Stomach (tissue), 4 donors: ENCODE measurements around the gene C11orf98.
"Not testable (repeated sequence)": the region's sequence is repeated elsewhere in the genome, so short reads cannot be mapped to it uniquely, and the experiment has no call there.

ENCODE experiments used
- CTCF ChIP-seq, 7 experiments: fragments of 450-650 bp in 4 of 7; fragments of 200-600 bp in 3 of 7; sonication (generic) in 3 of 7; IDR thresholded peaks; one replicate each; pipeline ENCODE4 v1.5.1; 2016 to 2019; ENCODE audit warnings: antibody characterized with exemption in 7 of 7, control low read depth in 2 of 7, mild to moderate bottlenecking in 1 of 7
- EP300 ChIP-seq: sonication (generic); formaldehyde crosslinking; IDR thresholded peaks from one replicate; pipeline ENCODE4 v1.6.1; 2017; ENCODE audit warnings: antibody characterized with exemption
- POLR2A ChIP-seq, 4 donors: fragments of 450-650 bp; IDR thresholded peaks; one replicate each; pipeline ENCODE4 v1.6.1; 2016; ENCODE audit warnings: antibody characterized with exemption in 4 of 4, control low read depth in 2 of 4, mild to moderate bottlenecking in 1 of 4, moderate library complexity in 1 of 4
- POLR2AphosphoS5 ChIP-seq, 3 donors: sonication (generic); formaldehyde crosslinking; IDR thresholded peaks; one replicate each; pipeline ENCODE4 v1.6.1; 2016; ENCODE audit warnings: antibody characterized with exemption in 3 of 3

GRCh38 chr11:62616957-62617356 is 48.1 kb downstream of the C11orf98 start:
- TF ChIP-seq EP300; POLR2A (IDR thresholded peaks at IDR 0.05); CTCF (IDR thresholded peaks at IDR 0.05); POLR2AphosphoS5 (IDR thresholded peaks at IDR 0.05): not testable (repeated sequence)
